H1 (cell line): ENCODE data around the gene MED1. TPM values are rescaled to one million over a fixed set of nuclear protein-coding genes. Genes with fewer than 3 reads are reported as not detected.

Experiments
- ATF3 ChIP-seq: IDR thresholded peaks from 2 replicates; pipeline ENCODE4 v1.6.1; 2011; ENCODE audit warnings: low read depth, mild to moderate bottlenecking, low read length; ENCODE audit not compliant: insufficient read depth
- BRCA1 ChIP-seq: IDR thresholded peaks from 2 replicates; pipeline ENCODE4 v1.6.1; 2012; ENCODE audit warnings: low read depth, low read length, improper control_type of control experiment
- GTF2F1 ChIP-seq: IDR thresholded peaks from 2 replicates; pipeline ENCODE4 v1.6.1; 2012; ENCODE audit warnings: low read depth, low read length, improper control_type of control experiment, borderline replicate concordance
- HDAC2 ChIP-seq, 2 experiments: fragments of 300-600 bp in 1 of 2; sonication (generic) in 1 of 2; IDR thresholded peaks; 2 replicates each; pipeline ENCODE4 v1.6.1; 2011 to 2012; ENCODE audit warnings: low read depth in 2 of 2, low read length in 2 of 2, mild to moderate bottlenecking in 2 of 2, moderate library complexity in 2 of 2, borderline replicate concordance in 1 of 2, inconsistent platforms in 1 of 2
- KDM4A ChIP-seq: IDR thresholded peaks from one replicate; pipeline ENCODE4 v1.7.1; 2012; ENCODE audit warnings: low read depth, mild to moderate bottlenecking, moderate library complexity, low read length, inconsistent platforms; ENCODE audit not compliant: severe bottlenecking
- MAFK ChIP-seq: IDR thresholded peaks from 2 replicates; pipeline ENCODE4 v1.6.1; 2012; ENCODE audit warnings: low read depth, mild to moderate bottlenecking, improper control_type of control experiment, low read length
- MAX ChIP-seq: IDR thresholded peaks from 2 replicates; pipeline ENCODE4 v1.6.1; 2012; ENCODE audit warnings: inconsistent platforms
- NRF1 ChIP-seq: IDR thresholded peaks from 2 replicates; pipeline ENCODE4 v1.6.1; 2011; ENCODE audit warnings: mild to moderate bottlenecking, low read depth, low read length, improper control_type of control experiment
- POU5F1 ChIP-seq: IDR thresholded peaks from 2 replicates; pipeline ENCODE4 v1.6.1; 2011; ENCODE audit warnings: low read depth, mild to moderate bottlenecking, low read length, moderate library complexity
- RBBP5 ChIP-seq: IDR thresholded peaks from 2 replicates; pipeline ENCODE4 v1.7.1; 2012; ENCODE audit warnings: low read depth, mild to moderate bottlenecking, inconsistent platforms, low read length, moderate library complexity, borderline replicate concordance
- RXRA ChIP-seq: IDR thresholded peaks from 2 replicates; pipeline ENCODE4 v1.6.1; 2011; ENCODE audit warnings: low read depth, mild to moderate bottlenecking, low read length, moderate library complexity; ENCODE audit not compliant: insufficient read depth
- SIX5 ChIP-seq: IDR thresholded peaks from 2 replicates; pipeline ENCODE4 v1.6.1; 2011; ENCODE audit warnings: mild to moderate bottlenecking, low read depth, low read length
- SP1 ChIP-seq: IDR thresholded peaks from 2 replicates; pipeline ENCODE4 v1.6.1; 2011; ENCODE audit warnings: low read depth, low read length
- SRF ChIP-seq: IDR thresholded peaks from 2 replicates; pipeline ENCODE4 v1.6.1; 2011; ENCODE audit warnings: mild to moderate bottlenecking, low read depth, low read length, moderate library complexity
- SUZ12 ChIP-seq: fragments of 200-600 bp; sonication (generic); IDR thresholded peaks from 2 replicates; pipeline ENCODE4 v1.6.1; 2012; ENCODE audit warnings: mild to moderate bottlenecking, inconsistent platforms, low read length, moderate library complexity, mixed read lengths
- polyA plus RNA-seq, 7 experiments: library from polyadenylated mRNA; depleted of rRNA in 3 of 7; stranded (reverse) in 5 of 7; unstranded in 2 of 7; fragments of >200 nt in 5 of 7; fragments of 200-250 nt in 2 of 7; gene quantifications; 1 replicate in 5 of 7; 2 replicates in 1 of 7; 4 replicates in 1 of 7; pipeline versions ENCODE4 v1.2.1 to v1.2.3, GENCODE V29; 2011 to 2013; ENCODE audit warnings: missing spikeins in 2 of 7, mixed read lengths in 2 of 7
- total RNA-seq: library from RNA; stranded (reverse); fragmentation: NEBNext Ultra II Directional; extraction: Animal tissue kit (Norgen Biotek cat#: 25700); gene quantifications from 2 replicates; pipeline ENCODE4 v1.2.1, GENCODE V29; 2021

The MED1 gene
- total and polyA plus RNA-seq, 2 of the 8 experiments (the other 6 are each of a cell fraction or from before 2014, with no cell fraction given): 24.7 to 56.5 TPM

- TF ChIP-seq MAFK (no peak), RXRA (no peak), RBBP5 (peak; percentile 94), BRCA1 (no peak), ATF3 (no peak), POU5F1 (no peak), SRF (no peak), MAX (peak; percentile 50), SIX5 (no peak), KDM4A (peak; percentile 92), NRF1 (no peak), HDAC2 (IDR thresholded peaks at IDR 0.05; ENCODE audit: borderline replicate concordance in 1 of 2, low read depth in 2 of 2, low read length in 2 of 2) (peak in 1 of 2 experiments; percentile 24; a peak in 2 of 4 replicates), SP1 (peak; percentile 53; the same call in 1 of the 2 replicates), GTF2F1 (no peak), SUZ12 (no peak)
Observed at GRCh38 chr17:39401412-39402243, 49.4 kb downstream of the MED1 start, which contains the start of gene FBXL20 (continued).
